Measurements from ENCODE around the gene GMCL1.

GRCh38 chr2:69916106-69916505 lies 86.6 kb downstream of the GMCL1 start:
- TF ChIP-seq CTCF (IDR thresholded peaks at IDR 0.05) (no peak), EP300 (IDR thresholded peaks at IDR 0.05) (no peak)

Measured in stomach (tissue), 4 donors.